NB4 (cell line): ENCODE results near the gene GPR17.

Source experiments
- DNase-seq: peaks from one replicate; pipeline ENCODE4 v3.0.0; 2010; ENCODE audit warnings: low read depth
- H3K4me3 ChIP-seq: one replicate; pipeline ENCODE4 v1.5.1; 2011; ENCODE audit warnings: mild to moderate bottlenecking, low read depth, low read length, moderate library complexity
- CTCF ChIP-seq: IDR thresholded peaks from one replicate; pipeline ENCODE4 v1.5.1; 2012; ENCODE audit warnings: low read depth, low read length
- MAX ChIP-seq: IDR thresholded peaks from 2 replicates; pipeline ENCODE4 v1.6.1; 2011; ENCODE audit warnings: low read depth, low read length
- MYC ChIP-seq: IDR thresholded peaks from 2 replicates; pipeline ENCODE4 v1.6.1; 2011; ENCODE audit warnings: low read depth, low read length
- POLR2A ChIP-seq: IDR thresholded peaks from 2 replicates; pipeline ENCODE4 v1.6.1; 2011; ENCODE audit warnings: mild to moderate bottlenecking; ENCODE audit not compliant: insufficient read length; ENCODE audit errors: extremely low read depth

Gene GPR17

GRCh38 chr2:127624320-127624755 lies 21.6 kb upstream of the GPR17 start:
- H3K4me3 ChIP-seq: no peak overlapping the region
- TF ChIP-seq MYC (no peak), CTCF (no peak), POLR2A (no peak), MAX (no peak)
- DNase-seq: no peak

GRCh38 chr2:127624756-127625571 lies 21.0 kb upstream of the GPR17 start:
- no peak overlapping the region for H3K4me3 ChIP-seq
- no peak for TF ChIP-seq POLR2A
- TF ChIP-seq CTCF: no peak
- no peak for TF ChIP-seq MYC
- TF ChIP-seq MAX: no peak
- DNase-seq: no peak

GRCh38 chr2:127625572-127625951 lies 20.4 kb upstream of the GPR17 start:
- DNase-seq: no peak
- no peak overlapping the region for H3K4me3 ChIP-seq
- TF ChIP-seq MYC (no peak), CTCF (no peak), MAX (no peak), POLR2A (no peak)

- TF ChIP-seq POLR2A (no peak), CTCF (no peak), MYC (no peak)
- no peak overlapping the region for H3K4me3 ChIP-seq
- DNase-seq: no peak
These were observed 19.8 kb upstream of the GPR17 start for GRCh38 chr2:127626175-127626574.

- DNase-seq: no peak
- H3K4me3 ChIP-seq: no peak overlapping the region
- no peak for TF ChIP-seq CTCF
- TF ChIP-seq MYC: no peak
- TF ChIP-seq MAX: no peak
- no peak for TF ChIP-seq POLR2A
These were observed 18.8 kb upstream of the GPR17 start for GRCh38 chr2:127626917-127627739.
